IMR-90 (cell line): Measurements from ENCODE around the gene C6orf89. TPM values are rescaled to one million over a fixed set of nuclear protein-coding genes. Genes with fewer than 3 reads are reported as not detected.

ENCODE experiments used
- ATAC-seq: fragments of 200-7000 bp; cut with Tn5 transposase; 2 replicates; pipeline ENCODE4 v1.9.1; 2020; ENCODE audit warnings: low read depth, mild to moderate bottlenecking, moderate library complexity
- BruUV-seq: library from RNA; stranded (reverse); fragments of 400-500 nt; replicated peaks from 2 replicates; lab custom pipeline; 2021; lab: Mats Ljungman, UMichigan
- CTCF ChIA-PET: fragments of 300-600 bp; formaldehyde crosslinking; extraction: SDS; loops from one replicate; lab custom pipeline; 2021; ENCODE audit warnings: antibody characterized with exemption; lab: Yijun Ruan, JAX
- POLR2A ChIA-PET: fragments of 300-600 bp; sonication (Branson Sonifier 250); formaldehyde crosslinking; loops from one replicate; lab custom pipeline; 2022; ENCODE audit warnings: antibody characterized with exemption; ENCODE audit not compliant: unreplicated experiment; lab: Charles Lee
- DNase-seq: peaks from one replicate; pipeline ENCODE4 v3.0.0; 2013
- H2AFZ ChIP-seq: replicated peaks from 2 replicates; pipeline ENCODE3; 2013; ENCODE audit warnings: low read length, mild to moderate bottlenecking; ENCODE audit not compliant: poor library complexity
- H2AK5ac ChIP-seq: 2 replicates; pipeline ENCODE4 v1.6.1; 2013; ENCODE audit warnings: low read depth, low read length, inconsistent platforms
- H2AK9ac ChIP-seq: replicated peaks from 2 replicates; pipeline ENCODE3; 2013; ENCODE audit warnings: mild to moderate bottlenecking, low read depth, low read length, moderate library complexity; ENCODE audit not compliant: poor library complexity
- H2BK120ac ChIP-seq: 2 replicates; pipeline ENCODE4 v1.6.1; 2013; ENCODE audit warnings: low read depth, low read length, inconsistent platforms
- H2BK15ac ChIP-seq: 3 replicates; pipeline ENCODE4 v1.6.1; 2013; ENCODE audit warnings: low read depth, low read length, inconsistent platforms
- H2BK20ac ChIP-seq: 2 replicates; pipeline ENCODE4 v1.6.1; 2013; ENCODE audit warnings: low read depth, mild to moderate bottlenecking, inconsistent platforms, low read length, moderate library complexity
- H2BK5ac ChIP-seq: 2 replicates; pipeline ENCODE4 v1.6.1; 2013; ENCODE audit warnings: mild to moderate bottlenecking, low read depth, low read length, inconsistent platforms; ENCODE audit not compliant: poor library complexity, severe bottlenecking
- H3K14ac ChIP-seq: replicated peaks from 2 replicates; pipeline ENCODE4 v1.6.1; 2013; ENCODE audit warnings: low read depth, low read length, inconsistent platforms
- H3K18ac ChIP-seq: 2 replicates; pipeline ENCODE4 v1.6.1; 2013; ENCODE audit warnings: low read depth, low read length, control low read depth
- H3K23ac ChIP-seq: 2 replicates; pipeline ENCODE4 v1.6.1; 2013; ENCODE audit warnings: low read depth, low read length, inconsistent platforms
- H3K27ac ChIP-seq: 2 replicates; pipeline ENCODE4 v1.5.1; 2013; ENCODE audit warnings: mild to moderate bottlenecking, control low read depth, low read length; ENCODE audit not compliant: insufficient read depth
- H3K27me3 ChIP-seq: 2 replicates; pipeline ENCODE4 v1.6.1; 2013; ENCODE audit warnings: low read length; ENCODE audit not compliant: control insufficient read depth, insufficient read depth
- H3K36me3 ChIP-seq: 2 replicates; pipeline ENCODE4 v1.6.1; 2013; ENCODE audit warnings: low read length, mixed read lengths; ENCODE audit not compliant: control insufficient read depth, insufficient read depth
- H3K4ac ChIP-seq: 2 replicates; pipeline ENCODE4 v1.6.1; 2013; ENCODE audit warnings: low read depth, low read length, inconsistent platforms
- H3K4me1 ChIP-seq: 2 replicates; pipeline ENCODE4 v1.6.1; 2013; ENCODE audit warnings: low read length, mixed read lengths; ENCODE audit not compliant: control insufficient read depth, insufficient read depth
- H3K4me2 ChIP-seq: 2 replicates; pipeline ENCODE4 v1.6.1; 2013; ENCODE audit warnings: low read depth, mild to moderate bottlenecking, control low read depth, low read length, moderate library complexity
- H3K4me3 ChIP-seq: 2 replicates; pipeline ENCODE4 v1.5.1; 2013; ENCODE audit warnings: low read depth, mild to moderate bottlenecking, control low read depth, low read length, moderate library complexity; ENCODE audit not compliant: insufficient read depth
- H3K56ac ChIP-seq: 2 replicates; pipeline ENCODE4 v1.6.1; 2013; ENCODE audit warnings: low read length, inconsistent platforms; ENCODE audit not compliant: insufficient read depth; ENCODE audit errors: extremely low read depth
- H3K79me1 ChIP-seq, 2 experiments: 2 replicates each; pipeline ENCODE4 v1.6.1; 2013; ENCODE audit warnings: low read length in 2 of 2, inconsistent platforms in 1 of 2, low read depth in 1 of 2
- H3K9ac ChIP-seq: 2 replicates; pipeline ENCODE4 v1.6.1; 2013; ENCODE audit warnings: low read depth, low read length, control low read depth
- H3K9me1 ChIP-seq: 2 replicates; pipeline ENCODE4 v1.6.1; 2013; ENCODE audit warnings: low read length, inconsistent platforms; ENCODE audit not compliant: insufficient read depth
- H3K9me3 ChIP-seq: 2 replicates; pipeline ENCODE4 v1.6.1; 2013; ENCODE audit warnings: low read length; ENCODE audit not compliant: control insufficient read depth, insufficient read depth
- H4K20me1 ChIP-seq: 2 replicates; pipeline ENCODE4 v1.6.1; 2013; ENCODE audit warnings: low read length, inconsistent platforms; ENCODE audit not compliant: insufficient read depth
- H4K5ac ChIP-seq: 2 replicates; pipeline ENCODE4 v1.6.1; 2013; ENCODE audit warnings: mild to moderate bottlenecking, low read depth, low read length, control low read depth
- H4K8ac ChIP-seq, 2 experiments: 2 replicates each; pipeline ENCODE4 v1.6.1; 2013; ENCODE audit warnings: low read depth in 2 of 2, low read length in 2 of 2, control low read depth in 1 of 2, inconsistent platforms in 1 of 2
- H4K91ac ChIP-seq: 2 replicates; pipeline ENCODE4 v1.6.1; 2013; ENCODE audit warnings: low read depth, low read length, inconsistent platforms; ENCODE audit not compliant: insufficient read depth
- CTCF ChIP-seq: conservative IDR thresholded peaks from 2 replicates; pipeline ENCODE4 v1.5.1; 2012; ENCODE audit warnings: mild to moderate bottlenecking, low read depth, low read length, improper control_type of control experiment
- ELK1 ChIP-seq: fragments of 150-350 bp; IDR thresholded peaks from 2 replicates; pipeline ENCODE4 v1.6.1; 2016; ENCODE audit warnings: low read depth, mild to moderate bottlenecking, low read length, moderate library complexity, borderline replicate concordance
- FOS ChIP-seq: fragments of 150-350 bp; IDR thresholded peaks from 2 replicates; pipeline ENCODE4 v1.6.1; 2016; ENCODE audit warnings: low read depth, low read length
- NFE2L2 ChIP-seq: fragments of 150-350 bp; IDR thresholded peaks from 2 replicates; pipeline ENCODE4 v1.6.1; 2016; ENCODE audit warnings: low read depth, mild to moderate bottlenecking, low read length
- POLR2A ChIP-seq: IDR thresholded peaks from 2 replicates; pipeline ENCODE4 v1.6.1; 2012; ENCODE audit warnings: mild to moderate bottlenecking, low read depth, low read length
- RAD21 ChIP-seq: IDR thresholded peaks from 2 replicates; pipeline ENCODE4 v1.6.1; 2012; ENCODE audit warnings: low read length, improper control_type of control experiment
- RCOR1 ChIP-seq: IDR thresholded peaks from 2 replicates; pipeline ENCODE4 v1.6.1; 2012; ENCODE audit warnings: mild to moderate bottlenecking, low read length, improper control_type of control experiment; ENCODE audit not compliant: insufficient replicate concordance
- WGBS, 2 experiments: methylation state at CpG; one replicate each; pipeline versions ENCODE4 v1.1.5 to v1.1.7; 2013; ENCODE audit warnings: missing lambda C conversion rate in 2 of 2; ENCODE audit not compliant: insufficient read length in 1 of 2; ENCODE audit errors: extremely low coverage in 2 of 2; 5-methylcytosine and 5-hydroxymethylcytosine counted together
- dilution Hi-C: fragments of 300-500 bp; cut with HindIII; formaldehyde crosslinking; loops from one replicate; pipeline ENCODE4 v1.14.3; 2018; ENCODE audit warnings: low sequenced_read_pairs; ENCODE audit not compliant: unreplicated experiment
- in situ Hi-C: fragments of 300-500 bp; cut with MboI; formaldehyde crosslinking; loops from 3 replicates; pipeline ENCODE4 v1.14.3; 2019; ENCODE audit warnings: low sequenced_read_pairs, inconsistent platforms, mixed read lengths
- intact Hi-C: fragments of 100-400 bp; cut with micrococcal nuclease; formaldehyde crosslinking; loops from 2 replicates; pipeline ENCODE4 v1.10.0; 2022
- polyA plus RNA-seq, 3 experiments: library from polyadenylated mRNA; depleted of rRNA; stranded (reverse); fragments of >200 nt; gene quantifications; 2 replicates each; pipeline ENCODE4 v1.2.3, GENCODE V29; 2012; ENCODE audit warnings: low replicate concordance in 1 of 3
- total RNA-seq: library from RNA; depleted of rRNA; stranded (reverse); fragments of >200 nt; gene quantifications from 2 replicates; pipeline ENCODE4 v1.2.3, GENCODE V29; 2012

Gene C6orf89
- total and polyA plus RNA-seq, 2 of the 4 experiments (the other 2 are of a cell fraction): 30.8 to 52.3 TPM

GRCh38 chr6:36840432-36841403 is 45.0 kb upstream of the C6orf89 start (continued):
- no peak for TF ChIP-seq CTCF

- CTCF ChIA-PET: no interaction called here
- peaks cover 44% of the 10 kb centered on the region for H3K27me3 ChIP-seq
- no peak overlapping the region for H3K27ac ChIP-seq
- H4K8ac ChIP-seq: no peak overlapping the region
- no peak overlapping the region for H2AFZ ChIP-seq
- H2AK5ac ChIP-seq: no peak overlapping the region
- H3K4ac ChIP-seq: no peak overlapping the region
- H3K9ac ChIP-seq: no peak overlapping the region
- H2AK9ac ChIP-seq: no peak overlapping the region
- no peak overlapping the region for H3K18ac ChIP-seq
- no peak overlapping the region for H2BK15ac ChIP-seq
- H3K36me3 ChIP-seq: no peaks in the 10 kb centered on the region
- DNase-seq (no peak), ATAC-seq (no peak)
- no peaks in the 10 kb centered on the region for H3K79me1 ChIP-seq
- H3K4me3 ChIP-seq: no peak overlapping the region
- no TSS peak for BruUV-seq
- dilution Hi-C loops (no loop called here), in situ Hi-C loops (no loop called here), intact Hi-C loops (no loop called here)
- no peaks in the 10 kb centered on the region for H4K20me1 ChIP-seq
- TF ChIP-seq POLR2A: no peak
- no peak for TF ChIP-seq RCOR1
- TF ChIP-seq FOS: no peak
- TF ChIP-seq NFE2L2: no peak
- no peak for TF ChIP-seq CTCF
- TF ChIP-seq RAD21: no peak
- TF ChIP-seq ELK1: no peak
- no peak overlapping the region for H2BK20ac ChIP-seq
- no peak overlapping the region for H3K56ac ChIP-seq
- no peak overlapping the region for H2BK5ac ChIP-seq
- H4K5ac ChIP-seq: no peak overlapping the region
- peaks cover 8% of the 10 kb centered on the region; the same call in 1 of the 2 replicates for H3K4me1 ChIP-seq
- no peaks in the 10 kb centered on the region for H3K9me3 ChIP-seq
- H3K9me1 ChIP-seq: no peaks in the 10 kb centered on the region; the same call in 1 of the 2 replicates
- no peak overlapping the region for H3K23ac ChIP-seq
- WGBS, 2 experiments: no CpG with 5 or more reads among the region's 2 CpGs
- no peak overlapping the region for H3K4me2 ChIP-seq
- no peak overlapping the region for H2BK120ac ChIP-seq
- no peak overlapping the region for H4K91ac ChIP-seq
- POLR2A ChIA-PET: no interaction called here
- H3K14ac ChIP-seq: no peak overlapping the region
These were observed 44.0 kb upstream of the C6orf89 start for GRCh38 chr6:36841756-36842155.
